ENCODE results near the gene HACE1. TPM values are rescaled to one million over a fixed set of nuclear protein-coding genes. Genes with fewer than 3 reads are reported as not detected.
"Not testable (repeated sequence)": the region's sequence is repeated elsewhere in the genome, so short reads cannot be mapped to it uniquely, and the experiment has no call there.

The HACE1 gene
- total RNA-seq, 4 donors from 2014 or later, result 11.8 to 34.7 (median 16.4) TPM

GRCh38 chr6:104814743-104815142 is 45.0 kb downstream of the HACE1 start:
- H3K36me3 ChIP-seq, result no peaks in the 10 kb centered on the region
- no peaks in the 10 kb centered on the region for H3K27me3 ChIP-seq
- H3K27ac ChIP-seq, result no peak overlapping the region
- H3K9me3 ChIP-seq, result no peaks in the 10 kb centered on the region
- no peak for DNase-seq
- no peaks in the 10 kb centered on the region for H3K4me1 ChIP-seq
- TF ChIP-seq POLR2A (IDR thresholded peaks at IDR 0.05) (no peak), CTCF (IDR thresholded peaks at IDR 0.05) (no peak)
- no peak overlapping the region for H3K4me3 ChIP-seq

- Histone ChIP-seq H3K27ac (no peak overlapping the region), H3K27me3 (no peaks in the 10 kb centered on the region), H3K4me3 (no peak overlapping the region), H3K36me3 (no peaks in the 10 kb centered on the region), H3K4me1 (no peaks in the 10 kb centered on the region), H3K9me3 (no peaks in the 10 kb centered on the region)
- TF ChIP-seq CTCF (IDR thresholded peaks at IDR 0.05) (no peak), POLR2A (IDR thresholded peaks at IDR 0.05) (no peak)
- no peak for DNase-seq
Observed at GRCh38 chr6:104813552-104813951, 46.2 kb downstream of the HACE1 start.

GRCh38 chr6:104809116-104809515 is 50.6 kb downstream of the HACE1 start:
- no peak for DNase-seq
- TF ChIP-seq CTCF (IDR thresholded peaks at IDR 0.05) (no peak), POLR2A (IDR thresholded peaks at IDR 0.05) (no peak)
- Histone ChIP-seq H3K4me3 (no peak overlapping the region), H3K9me3 (peaks cover 0 to 3% (median 0%) of the 10 kb centered on the region in 4 donors), H3K27ac (no peak overlapping the region), H3K4me1 (no peaks in the 10 kb centered on the region), H3K36me3 (no peaks in the 10 kb centered on the region), H3K27me3 (no peaks in the 10 kb centered on the region)

- H3K9me3 ChIP-seq, result not testable (repeated sequence)
Observed at GRCh38 chr6:104805335-104805734, 54.4 kb downstream of the HACE1 start.

GRCh38 chr6:104799134-104799657 is 60.5 kb downstream of the HACE1 start:
- Histone ChIP-seq H3K27ac (no peak overlapping the region), H3K4me3 (no peak overlapping the region), H3K27me3 (no peaks in the 10 kb centered on the region), H3K36me3 (no peaks in the 10 kb centered on the region), H3K9me3 (no peaks in the 10 kb centered on the region), H3K4me1 (no peaks in the 10 kb centered on the region)
- no peak for DNase-seq
- no peak for TF ChIP-seq CTCF (IDR thresholded peaks at IDR 0.05)
- no peak for TF ChIP-seq POLR2A (IDR thresholded peaks at IDR 0.05)

More at GRCh38 chr6:104805335-104805734, 54.4 kb downstream of the HACE1 start:
- H3K4me1 ChIP-seq, H3K27ac ChIP-seq, H3K27me3 ChIP-seq, H3K36me3 ChIP-seq, H3K4me3 ChIP-seq, DNase-seq: not testable (repeated sequence)

GRCh38 chr6:104796031-104796785 is 63.5 kb downstream of the HACE1 start:
- TF ChIP-seq CTCF (IDR thresholded peaks at IDR 0.05) (no peak), POLR2A (IDR thresholded peaks at IDR 0.05) (no peak)
- DNase-seq, result no peak
- H3K27ac ChIP-seq, result no peak overlapping the region

More at GRCh38 chr6:104796031-104796785, 63.5 kb downstream of the HACE1 start:
- H3K9me3 ChIP-seq, result no peaks in the 10 kb centered on the region
- H3K36me3 ChIP-seq, result no peaks in the 10 kb centered on the region
- no peaks in the 10 kb centered on the region for H3K27me3 ChIP-seq
- no peaks in the 10 kb centered on the region for H3K4me1 ChIP-seq
- H3K4me3 ChIP-seq, result no peak overlapping the region
